HG03432 (cell line): ENCODE data around the gene ATP2A3.

Experiments used
- ATAC-seq: cut with Tn5 transposase; IDR thresholded peaks from one replicate; pipeline ENCODE4 v1.9.1; 2021; ENCODE audit warnings: mild to moderate bottlenecking, moderate library complexity; ENCODE audit not compliant: unreplicated experiment

Gene ATP2A3

GRCh38 chr17:3964203-3965117 is at the start of gene ATP2A3:
Gene ATP2A3, minus strand, starts transcription at chr17:3964437. Its CDS starts 146 bp downstream, at chr17:3964291.
- peak; percentile 52 for ATAC-seq

GRCh38 chr17:4010754-4011153 is 46.5 kb upstream of the ATP2A3 start:
- ATAC-seq: no peak

- no peak for ATAC-seq
These were observed 45.0 kb upstream of the ATP2A3 start for GRCh38 chr17:4009186-4009785.

GRCh38 chr17:4008441-4009185 is 44.4 kb upstream of the ATP2A3 start:
- no peak for ATAC-seq

- no peak for ATAC-seq
These were observed 43.8 kb upstream of the ATP2A3 start for GRCh38 chr17:4008082-4008435.

- no peak for ATAC-seq
These were observed 43.3 kb upstream of the ATP2A3 start for GRCh38 chr17:4007346-4008081.

- ATAC-seq: no peak
These were observed 42.5 kb upstream of the ATP2A3 start for GRCh38 chr17:4006745-4007211.

GRCh38 chr17:4006165-4006589 is 41.9 kb upstream of the ATP2A3 start:
- ATAC-seq: no peak

GRCh38 chr17:4005296-4006164 is 41.3 kb upstream of the ATP2A3 start:
- no peak for ATAC-seq

GRCh38 chr17:4004517-4005295 is 40.5 kb upstream of the ATP2A3 start:
- no peak for ATAC-seq

- ATAC-seq: no peak
These were observed 39.5 kb upstream of the ATP2A3 start for GRCh38 chr17:4003501-4004421.

GRCh38 chr17:4003131-4003500 is 38.9 kb upstream of the ATP2A3 start:
- no peak for ATAC-seq

- no peak for ATAC-seq
These were observed 36.9 kb upstream of the ATP2A3 start for GRCh38 chr17:4001048-4001590.

GRCh38 chr17:3998436-3998835 is 34.2 kb upstream of the ATP2A3 start:
- ATAC-seq: no peak

- ATAC-seq: no peak
These were observed 30.8 kb upstream of the ATP2A3 start for GRCh38 chr17:3995067-3995466.

GRCh38 chr17:3994221-3994576 is 30.0 kb upstream of the ATP2A3 start:
- no peak for ATAC-seq

GRCh38 chr17:3993493-3994220 is 29.4 kb upstream of the ATP2A3 start:
- no peak for ATAC-seq
